Right cardiac atrium (tissue), 5 donors: ENCODE data around the gene CYREN. TPM values are rescaled to one million over a fixed set of nuclear protein-coding genes. Genes with fewer than 3 reads are reported as not detected.
"Not testable (repeated sequence)": the region's sequence is repeated elsewhere in the genome, so short reads cannot be mapped to it uniquely, and the experiment has no call there.

ENCODE experiments used
- ATAC-seq, 2 donors: fragments of 200-7000 bp; cut with Tn5 transposase; one replicate each; pipeline versions ENCODE4 v1.8.0 to v1.9.1; 2020; ENCODE audit warnings: moderate library complexity in 2 of 2, mild to moderate bottlenecking in 1 of 2
- DNase-seq, 3 donors: peaks; one replicate each; pipeline ENCODE4 v3.0.0-alpha.2; 2020
- H3K27ac ChIP-seq: one replicate; pipeline ENCODE4 v1.5.1; 2013; ENCODE audit warnings: mild to moderate bottlenecking, low read length, control low read depth, moderate library complexity
- H3K27me3 ChIP-seq: one replicate; pipeline ENCODE4 v1.6.1; 2013; ENCODE audit not compliant: control insufficient read depth, insufficient read depth
- H3K4me1 ChIP-seq: one replicate; pipeline ENCODE4 v1.6.1; 2013; ENCODE audit warnings: low read length; ENCODE audit not compliant: control insufficient read depth, insufficient read depth
- H3K4me3 ChIP-seq: one replicate; pipeline ENCODE4 v1.5.1; 2013; ENCODE audit warnings: low read length, control low read depth
- H3K9me3 ChIP-seq: one replicate; pipeline ENCODE4 v1.6.1; 2013; ENCODE audit warnings: low read length; ENCODE audit not compliant: control insufficient read depth
- WGBS: extraction: QIAGEN DNeasy Blood & Tissue Kit; methylation state at CpG from one replicate; pipeline ENCODE4 v1.1.7; 2013; 5-methylcytosine and 5-hydroxymethylcytosine counted together
- intact Hi-C, 4 donors: fragments of 100-400 bp; cut with DNase I; formaldehyde crosslinking; loops; one replicate each; pipeline versions ENCODE4 v1.11.0 to v1.14.0; 2022 to 2023
- polyA plus RNA-seq: library from polyadenylated mRNA; stranded (reverse); fragments of 200-250 nt; gene quantifications from one replicate; pipeline ENCODE4 v1.2.3, GENCODE V29; 2013
- total RNA-seq, 4 donors: library from RNA; stranded (reverse); fragmentation: NEBNext Ultra II Directional; extraction: Animal tissue kit (Norgen Biotek cat#: 25700); gene quantifications; one replicate each; pipeline ENCODE4 v1.2.1, GENCODE V29; 2021
- donor health status: healthy with polysubstance abuse.
- donor health status: DM: no; HTN: yes; CAD: no.
- donor health status: DM: no; HTN: no; CAD: no.
- donor health status: DM: no; HTN: yes; CAD: no; lungs with severe emphysema.
- donor health status: DM: yes; HTN: yes; CAD: no.

The CYREN gene
- total and polyA plus RNA-seq, 5 donors: 27.7 to 40.5 (median 33.0) TPM

GRCh38 chr7:135174941-135175340, 4.4 kb upstream of the CYREN start:
- 94% methylated on average over 7 of the region's 7 CpGs for WGBS
- Histone ChIP-seq H3K27ac (no peak overlapping the region), H3K27me3 (no peaks in the 10 kb centered on the region), H3K9me3 (no peaks in the 10 kb centered on the region), H3K4me1 (peaks cover 2% of the 10 kb centered on the region), H3K4me3 (no peak overlapping the region)
- intact Hi-C loops: no loop called here
- ATAC-seq (no peak), DNase-seq (no peak)

DNA sequence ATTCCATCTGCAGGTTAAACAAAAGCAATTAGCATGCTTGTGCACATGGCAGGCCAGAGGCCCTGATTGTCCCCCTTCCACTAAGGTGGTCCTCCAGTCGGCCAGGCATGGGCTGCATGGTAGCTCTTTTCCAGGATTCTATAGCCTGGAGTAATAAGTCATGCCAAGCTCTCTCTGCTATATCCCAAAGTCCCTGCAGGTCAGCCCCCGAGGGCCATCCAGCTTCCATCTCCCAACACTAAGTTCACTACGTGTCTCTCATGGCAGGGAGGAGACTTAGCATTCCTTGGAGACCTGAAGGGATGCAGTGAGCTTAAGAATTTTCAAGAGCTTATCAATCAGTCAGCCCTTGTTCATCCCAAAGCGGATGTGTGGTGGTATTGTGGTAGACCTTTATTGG, 3.4 kb upstream of the CYREN start:
- H3K27me3 ChIP-seq, DNase-seq, intact Hi-C loops, H3K9me3 ChIP-seq, H3K27ac ChIP-seq, ATAC-seq, H3K4me1 ChIP-seq, H3K4me3 ChIP-seq: not testable (repeated sequence)
- 78% methylated on average over 4 of the region's 4 CpGs for WGBS

GRCh38 chr7:135171581-135172291, 1.2 kb upstream of the CYREN start:
- intact Hi-C loops, H3K4me3 ChIP-seq, H3K27me3 ChIP-seq, H3K9me3 ChIP-seq: not testable (repeated sequence)
- ATAC-seq (peak in 1 of 2 donors; percentile 54), DNase-seq (peak; percentile 67 to 78 (median 75))
- WGBS: 63% methylated on average over 19 of the region's 19 CpGs
- peak overlapping the region; percentile 87 for H3K27ac ChIP-seq
- peaks cover 16% of the 10 kb centered on the region for H3K4me1 ChIP-seq

GRCh38 chr7:135170998-135171481, 533 bp upstream of the CYREN start:
- Histone ChIP-seq H3K4me3 (peak overlapping the region; percentile 71), H3K4me1 (peaks cover 19% of the 10 kb centered on the region), H3K27ac (peak overlapping the region; percentile 94)
- H3K9me3 ChIP-seq, intact Hi-C loops, DNase-seq, ATAC-seq, H3K27me3 ChIP-seq: not testable (repeated sequence)
- WGBS: 23% methylated on average over 12 of the region's 12 CpGs

- Histone ChIP-seq H3K27me3 (no peaks in the 10 kb centered on the region), H3K27ac (peak overlapping the region; percentile 94), H3K9me3 (no peaks in the 10 kb centered on the region), H3K4me3 (peak overlapping the region; percentile 71), H3K4me1 (peaks cover 21% of the 10 kb centered on the region)
- intact Hi-C loops: loop anchor here in 3 of 4 donors (5.0 to 10.0 kb wide), 4 partner anchors 175 to 485 kb away; partner anchors contain the start of gene AGBL3 (in 2 of the 3)
- ATAC-seq: no peak
- WGBS: 3% methylated on average over 17 of the region's 17 CpGs
- DNase-seq: no peak
Observed at GRCh38 chr7:135169964-135170273, 588 bp downstream of the CYREN start.

GRCh38 chr7:135169141-135169963, 1.2 kb downstream of the CYREN start:
- peak in 2 of 3 donors; percentile 64 to 69 for DNase-seq
- intact Hi-C loops: loop anchor here in 3 of 4 donors (5.0 to 10.0 kb wide), 4 partner anchors 175 to 485 kb away; partner anchors contain the start of gene AGBL3 (in 2 of the 3)
- ATAC-seq: no peak
- Histone ChIP-seq H3K27ac (peak overlapping the region; percentile 94), H3K9me3 (no peaks in the 10 kb centered on the region), H3K4me1 (peaks cover 24% of the 10 kb centered on the region), H3K27me3 (no peaks in the 10 kb centered on the region), H3K4me3 (peak overlapping the region; percentile 71)
- WGBS: 62% methylated on average over 11 of the region's 11 CpGs

GRCh38 chr7:135168489-135169140, 1.9 kb downstream of the CYREN start:
- intact Hi-C loops: loop anchor here in 3 of 4 donors (5.0 to 10.0 kb wide), 4 partner anchors 174 to 484 kb away; partner anchors contain the start of gene AGBL3 (in 2 of the 3)
- peaks cover 24% of the 10 kb centered on the region for H3K4me1 ChIP-seq
- 85% methylated on average over 13 of the region's 13 CpGs for WGBS

DNA sequence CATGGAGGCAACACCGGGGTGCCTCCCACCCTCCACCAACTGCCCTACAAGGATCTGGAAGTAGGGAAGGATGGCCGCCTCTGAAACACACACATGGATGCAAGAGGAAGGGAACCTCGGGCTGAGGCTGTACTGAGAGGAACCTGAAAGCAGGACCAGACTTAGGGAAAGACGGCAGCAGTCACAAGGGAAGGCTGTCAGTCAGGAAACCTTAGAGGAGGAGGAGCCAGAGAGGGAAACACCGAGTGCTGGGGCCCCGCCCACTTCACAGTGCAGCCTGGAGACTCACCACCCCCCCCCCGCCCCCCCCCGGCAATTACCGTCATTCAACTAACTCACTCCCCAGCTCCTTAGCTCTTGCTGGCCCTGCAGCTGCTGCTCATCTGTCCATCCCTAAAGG, 2.5 kb downstream of the CYREN start:
- intact Hi-C loops: loop anchor here in 3 of 4 donors (5.0 to 10.0 kb wide), 4 partner anchors 173 to 483 kb away; partner anchors contain the start of gene AGBL3 (in 2 of the 3)

More at GRCh38 chr7:135168489-135169140, 1.9 kb downstream of the CYREN start:
- DNase-seq (no peak), ATAC-seq (no peak)
- H3K27ac ChIP-seq: no peak overlapping the region
- H3K27me3 ChIP-seq: no peaks in the 10 kb centered on the region
- H3K9me3 ChIP-seq: no peaks in the 10 kb centered on the region
- no peak overlapping the region for H3K4me3 ChIP-seq

GRCh38 chr7:135167365-135167917, 3.1 kb downstream of the CYREN start:
- intact Hi-C loops: loop anchor here in 3 of 4 donors (5.0 to 10.0 kb wide), 4 partner anchors 173 to 483 kb away; partner anchors contain the start of gene AGBL3 (in 2 of the 3)
- no peaks in the 10 kb centered on the region for H3K9me3 ChIP-seq
- H3K4me1 ChIP-seq: peaks cover 24% of the 10 kb centered on the region
- H3K27me3 ChIP-seq: no peaks in the 10 kb centered on the region
- ATAC-seq (no peak), DNase-seq (no peak)
- H3K27ac ChIP-seq: peak overlapping the region; percentile 37
- no peak overlapping the region for H3K4me3 ChIP-seq
- WGBS: 73% methylated on average over 12 of the region's 12 CpGs

More for the DNA sequence above, 2.5 kb downstream of the CYREN start:
- Histone ChIP-seq H3K4me1 (peaks cover 24% of the 10 kb centered on the region), H3K27me3 (no peaks in the 10 kb centered on the region), H3K4me3 (no peak overlapping the region), H3K9me3 (no peaks in the 10 kb centered on the region), H3K27ac (peak overlapping the region; percentile 5)
- 46% methylated on average over 9 of the region's 9 CpGs for WGBS
- DNase-seq (peak in 2 of 3 donors; percentile 66 to 72), ATAC-seq (no peak)

DNA sequence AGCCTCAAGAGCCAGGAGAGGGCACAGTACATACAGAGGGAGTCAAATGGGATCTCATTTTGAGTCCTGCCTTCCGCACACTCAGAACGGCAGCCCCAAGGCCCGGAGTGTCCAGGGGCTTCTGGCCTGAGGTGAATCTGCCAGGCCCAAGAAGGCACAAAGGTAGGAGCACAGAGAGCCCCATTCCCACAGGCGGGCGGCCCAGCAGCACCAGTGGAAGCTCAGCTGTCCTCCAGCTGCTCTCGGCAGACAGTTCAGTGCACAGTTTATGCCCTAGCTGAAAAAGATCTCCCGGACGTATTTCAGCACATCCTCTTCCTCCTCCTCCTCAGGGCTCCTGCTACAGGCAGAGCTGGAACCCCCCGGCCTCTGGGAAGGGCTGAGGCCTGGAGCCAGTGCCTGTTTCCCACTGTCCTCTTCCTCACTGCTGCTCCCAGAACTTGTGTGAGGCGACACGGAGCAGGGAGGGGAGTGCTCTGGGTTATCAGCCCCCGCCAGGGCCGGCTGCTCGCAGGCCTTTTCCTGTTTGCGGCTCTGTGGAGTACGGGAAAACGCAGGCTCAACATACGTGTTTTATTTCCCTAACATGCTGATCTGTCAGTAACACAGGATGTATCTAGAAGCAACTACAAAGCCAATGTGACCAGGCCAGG, 4.0 kb downstream of the CYREN start:
- H3K27me3 ChIP-seq: no peaks in the 10 kb centered on the region
- ATAC-seq (peak; percentile 3 to 35), DNase-seq (peak in 2 of 3 donors; percentile 76 to 83)
- peaks cover 24% of the 10 kb centered on the region for H3K4me1 ChIP-seq
- H3K27ac ChIP-seq: peak overlapping the region; percentile 37
- 59% methylated on average over 18 of the region's 18 CpGs for WGBS
- H3K4me3 ChIP-seq: no peak overlapping the region
- H3K9me3 ChIP-seq: no peaks in the 10 kb centered on the region
- intact Hi-C loops: loop anchor here in 3 of 4 donors (5.0 to 10.0 kb wide), 4 partner anchors 172 to 482 kb away; partner anchors contain the start of gene AGBL3 (in 2 of the 3)
